ENCODE results near the gene PDGFD. TPM values are rescaled to one million over a fixed set of nuclear protein-coding genes. Genes with fewer than 3 reads are reported as not detected.
A peak's percentile ranks its signal among the peaks of the same experiment; 100 is the strongest.

The PDGFD gene
- total RNA-seq, 1 donor from 2014 or later, result 0.53 TPM

- H3K4me3 ChIP-seq (ENCODE audit: low read depth, low read length), result no peak overlapping the region
- no peak for FAIRE-seq
- no peak for TF ChIP-seq CTCF (IDR thresholded peaks at IDR 0.05; ENCODE audit: insufficient read depth, low read length, severe bottlenecking)
- no peaks in the 10 kb centered on the region for H3K36me3 ChIP-seq (ENCODE audit: control insufficient read depth, insufficient read depth, low read length)
- no peaks in the 10 kb centered on the region for H3K27me3 ChIP-seq (ENCODE audit: control insufficient read depth, insufficient read depth, low read length)
- no peak for DNase-seq (ENCODE audit: low read depth)
Measured at GRCh38 chr11:103898577-103899336, 265.2 kb downstream of the PDGFD start.

GRCh38 chr11:103898065-103898464 is 265.9 kb downstream of the PDGFD start:
- Histone ChIP-seq H3K4me3 (ENCODE audit: low read depth, low read length) (no peak overlapping the region), H3K36me3 (ENCODE audit: control insufficient read depth, insufficient read depth, low read length) (no peaks in the 10 kb centered on the region), H3K27me3 (ENCODE audit: control insufficient read depth, insufficient read depth, low read length) (no peaks in the 10 kb centered on the region)
- FAIRE-seq (no peak), DNase-seq (ENCODE audit: low read depth) (peak; percentile 61)
- no peak for TF ChIP-seq CTCF (IDR thresholded peaks at IDR 0.05; ENCODE audit: insufficient read depth, low read length, severe bottlenecking)

- no peak overlapping the region for H3K4me3 ChIP-seq (ENCODE audit: low read depth, low read length)
- no peaks in the 10 kb centered on the region for H3K27me3 ChIP-seq (ENCODE audit: control insufficient read depth, insufficient read depth, low read length)
- H3K36me3 ChIP-seq (ENCODE audit: control insufficient read depth, insufficient read depth, low read length), result no peaks in the 10 kb centered on the region
- DNase-seq (ENCODE audit: low read depth) (no peak), FAIRE-seq (no peak)
- TF ChIP-seq CTCF (IDR thresholded peaks at IDR 0.05; ENCODE audit: insufficient read depth, low read length, severe bottlenecking), result no peak
Measured at GRCh38 chr11:103897160-103897936, 266.6 kb downstream of the PDGFD start.

- H3K4me3 ChIP-seq (ENCODE audit: low read depth, low read length), result no peak overlapping the region
- FAIRE-seq (no peak), DNase-seq (ENCODE audit: low read depth) (no peak)
- TF ChIP-seq CTCF (IDR thresholded peaks at IDR 0.05; ENCODE audit: insufficient read depth, low read length, severe bottlenecking), result no peak
- no peaks in the 10 kb centered on the region for H3K36me3 ChIP-seq (ENCODE audit: control insufficient read depth, insufficient read depth, low read length)
- H3K27me3 ChIP-seq (ENCODE audit: control insufficient read depth, insufficient read depth, low read length), result no peaks in the 10 kb centered on the region
Measured at GRCh38 chr11:103895106-103895505, 268.8 kb downstream of the PDGFD start.

- Histone ChIP-seq H3K36me3 (ENCODE audit: control insufficient read depth, insufficient read depth, low read length) (no peaks in the 10 kb centered on the region), H3K4me3 (ENCODE audit: low read depth, low read length) (no peak overlapping the region), H3K27me3 (ENCODE audit: control insufficient read depth, insufficient read depth, low read length) (no peaks in the 10 kb centered on the region)
- DNase-seq (ENCODE audit: low read depth), result no peak
- no peak for TF ChIP-seq CTCF (IDR thresholded peaks at IDR 0.05; ENCODE audit: insufficient read depth, low read length, severe bottlenecking)
- no peak for FAIRE-seq
Measured at GRCh38 chr11:103894673-103895072, 269.3 kb downstream of the PDGFD start.
